Stimulated activated CD8-positive, alpha-beta memory T cell treated with anti-CD3 and anti-CD28 coated beads, Interleukin-12 subunit alpha, Interleukin-12 subunit beta, amount 100 ng/mL, for 24 hours (primary cell): ENCODE data around the gene LILRB2.
"Not testable (repeated sequence)": the region's sequence is repeated elsewhere in the genome, so short reads cannot be mapped to it uniquely, and the experiment has no call there.

Experiments
- DNase-seq: peaks from one replicate; pipeline ENCODE4 v3.0.0-alpha.2; 2020; ENCODE audit errors: extremely low read depth

The LILRB2 gene

DNA sequence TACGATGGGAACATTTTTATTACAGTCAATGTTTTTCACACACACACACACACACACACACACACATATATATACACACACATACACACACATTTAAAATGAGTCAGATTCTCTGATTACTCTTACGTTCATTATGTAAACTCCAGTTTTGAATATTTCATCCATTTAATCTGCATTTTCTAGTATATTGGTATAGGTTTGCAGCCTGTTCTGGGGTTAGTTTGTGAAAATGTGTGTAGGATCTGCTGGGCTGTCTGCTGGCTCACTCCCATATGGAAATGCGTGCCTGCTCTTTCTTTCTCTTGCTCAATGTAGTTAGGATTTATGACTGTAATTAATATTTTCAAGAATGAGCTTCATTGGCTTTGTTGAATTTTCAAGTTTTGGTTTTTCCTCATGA, 7.1 kb downstream of the LILRB2 start:
- no peak for DNase-seq

GRCh38 chr19:54272181-54272580, 8.7 kb downstream of the LILRB2 start:
- DNase-seq = not testable (repeated sequence)

DNA sequence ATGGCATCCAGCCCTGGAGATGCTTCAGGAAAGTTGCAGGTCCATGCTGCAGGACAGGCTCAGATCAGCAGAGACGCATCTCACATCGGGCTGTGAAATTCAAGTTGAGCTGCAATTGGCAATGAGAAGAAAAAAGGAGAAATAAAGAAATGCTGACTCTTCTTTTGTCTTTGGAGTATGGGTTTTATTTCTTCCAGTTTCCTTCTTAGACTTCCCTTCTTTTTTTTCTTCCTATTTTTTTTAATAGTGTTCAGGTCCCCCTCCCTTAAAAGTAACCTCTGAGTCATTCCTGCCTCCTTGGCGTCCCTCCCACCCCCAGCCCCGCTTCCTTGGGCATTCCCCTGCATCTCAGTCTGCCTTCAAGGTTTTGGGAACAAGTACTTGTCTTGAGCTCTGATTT, 9.3 kb downstream of the LILRB2 start:
- DNase-seq = not testable (repeated sequence)

GRCh38 chr19:54271106-54271505, 9.8 kb downstream of the LILRB2 start:
- no peak for DNase-seq

GRCh38 chr19:54268936-54269335, 12.0 kb downstream of the LILRB2 start:
- no peak for DNase-seq

DNA sequence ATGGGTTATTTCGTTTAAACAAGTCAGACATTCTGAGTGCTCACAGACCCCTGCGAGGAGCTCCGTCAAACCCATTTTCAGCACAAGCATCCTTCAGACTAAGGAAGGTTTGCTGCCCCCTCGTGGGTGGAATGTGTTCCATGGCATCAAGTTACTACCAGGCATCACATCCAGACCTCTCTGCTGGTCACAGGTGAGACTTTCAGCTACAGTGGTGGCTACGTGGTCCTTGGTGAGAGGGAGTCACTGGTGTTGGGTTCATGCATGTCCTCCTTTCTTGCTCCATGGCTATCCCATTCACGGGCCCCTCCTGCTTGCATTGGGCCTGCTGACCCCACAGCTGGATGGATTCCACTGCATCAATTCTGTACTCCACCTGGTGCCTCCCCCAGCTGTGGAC, 14.8 kb downstream of the LILRB2 start:
- DNase-seq = peak; percentile 31

GRCh38 chr19:54262470-54262869, 18.4 kb downstream of the LILRB2 start:
- DNase-seq = no peak

- DNase-seq = no peak
Observed at GRCh38 chr19:54262066-54262465, 18.8 kb downstream of the LILRB2 start.

DNA sequence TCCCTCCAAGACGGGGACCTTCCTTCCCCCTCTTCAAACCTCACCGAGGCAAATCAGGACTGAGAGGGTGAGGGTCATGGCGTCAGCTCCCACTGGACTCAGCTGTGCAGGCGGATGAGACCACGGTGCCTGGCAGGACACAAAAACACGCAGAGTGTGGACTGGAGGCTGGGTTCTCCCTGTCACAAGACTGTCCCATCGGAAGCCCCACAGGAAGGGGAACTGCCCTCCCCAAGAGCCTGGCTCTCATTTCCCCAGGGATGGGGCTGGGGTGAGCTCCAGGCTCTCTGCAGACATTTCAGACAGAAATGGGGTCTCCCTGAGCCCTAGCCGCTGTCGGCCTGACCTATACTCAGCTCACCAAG, 23.8 kb downstream of the LILRB2 start, which contains the start of gene LILRB5:
TSS of gene LILRB5 (minus strand) at position 158 of the 365 bp plus-strand sequence. CDS start at position 78, 80 bp downstream.
- DNase-seq = no peak

- DNase-seq = no peak
Observed at GRCh38 chr19:54256250-54257115, 24.4 kb downstream of the LILRB2 start.

- DNase-seq = no peak
Observed at GRCh38 chr19:54255105-54255775, 25.7 kb downstream of the LILRB2 start.

DNA sequence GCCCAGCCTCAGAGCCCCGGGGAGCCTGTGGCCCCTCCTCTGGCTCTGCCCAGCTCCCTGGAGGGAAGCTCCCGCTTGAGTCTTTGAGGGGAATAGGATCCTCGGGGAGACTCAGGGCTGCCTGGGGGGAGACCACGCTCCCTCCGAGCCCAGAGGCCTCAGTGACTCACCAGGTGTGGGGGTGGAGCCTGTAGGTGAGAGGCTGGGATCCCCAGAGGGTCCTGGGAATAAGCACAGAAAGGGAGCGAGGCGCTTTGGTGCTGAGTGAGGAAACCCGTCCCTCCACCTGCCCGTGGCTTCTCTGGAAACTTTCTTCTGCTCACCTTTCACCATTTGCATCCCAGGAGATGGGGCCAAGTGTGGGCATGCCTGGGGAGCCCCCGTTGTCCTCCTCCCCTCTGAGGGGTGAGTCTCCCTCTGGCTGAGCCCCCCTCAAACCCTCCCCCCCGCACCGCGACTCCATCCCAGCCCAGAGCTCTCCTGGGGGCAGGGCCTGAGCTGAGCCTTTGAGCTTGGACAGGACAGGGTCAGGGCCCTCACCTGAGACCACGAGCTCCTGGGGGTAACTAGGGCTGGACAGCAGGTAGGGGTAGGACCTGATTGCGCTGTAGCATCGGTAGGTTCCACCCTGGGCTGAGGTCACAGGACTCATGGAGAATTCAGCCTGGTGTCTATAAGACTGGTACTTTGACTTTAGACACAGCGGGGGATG, 26.6 kb downstream of the LILRB2 start:
- no peak for DNase-seq

GRCh38 chr19:54253331-54254194, 27.3 kb downstream of the LILRB2 start:
- DNase-seq = no peak

DNA sequence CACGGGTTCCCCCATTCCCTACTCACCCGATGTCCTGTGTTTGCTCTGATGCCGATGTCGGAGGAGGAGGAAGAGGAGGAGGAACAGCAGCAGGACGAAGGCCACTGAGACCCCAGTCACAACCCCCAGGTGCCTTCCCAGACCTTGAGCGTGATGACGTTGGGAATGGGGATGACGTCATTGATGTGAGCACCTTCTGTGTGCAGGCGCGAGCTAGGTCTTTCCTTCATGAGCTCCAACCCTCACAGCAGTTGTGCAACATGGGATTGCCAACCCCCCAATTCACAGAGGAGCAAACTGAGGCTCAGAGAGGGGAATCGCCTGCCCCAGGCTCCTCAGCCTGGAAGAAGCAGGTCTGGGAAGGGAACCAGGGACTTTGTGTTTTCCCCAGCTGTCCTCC, 28.1 kb downstream of the LILRB2 start:
- no peak for DNase-seq

DNA sequence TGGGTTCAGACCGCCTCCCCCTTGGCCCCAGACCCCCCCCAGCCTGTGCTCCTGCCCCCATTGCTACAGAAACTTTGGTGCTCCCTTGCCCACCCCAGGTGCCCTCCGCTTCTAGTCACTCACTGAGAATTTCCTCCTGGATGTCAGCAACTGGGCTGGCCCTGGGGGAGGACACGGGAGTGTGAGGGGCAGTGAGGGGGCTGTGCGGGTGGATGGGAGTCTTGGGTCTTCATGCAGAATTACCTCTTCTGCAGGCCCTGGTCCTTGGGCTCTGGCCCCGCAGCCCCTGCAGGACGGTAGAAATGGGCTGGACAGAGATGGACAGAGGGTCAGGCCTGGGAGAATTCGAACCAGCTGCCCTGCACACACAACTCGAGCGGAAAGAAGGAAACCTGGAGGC, 28.7 kb downstream of the LILRB2 start:
- DNase-seq = no peak

GRCh38 chr19:54248016-54248601, 32.8 kb downstream of the LILRB2 start:
- DNase-seq = no peak

GRCh38 chr19:54247106-54247930, 33.6 kb downstream of the LILRB2 start:
- DNase-seq = no peak

GRCh38 chr19:54245936-54246335, 35.0 kb downstream of the LILRB2 start:
- DNase-seq = no peak

- not testable (repeated sequence) for DNase-seq
Observed at GRCh38 chr19:54243809-54244208, 37.1 kb downstream of the LILRB2 start.

DNA sequence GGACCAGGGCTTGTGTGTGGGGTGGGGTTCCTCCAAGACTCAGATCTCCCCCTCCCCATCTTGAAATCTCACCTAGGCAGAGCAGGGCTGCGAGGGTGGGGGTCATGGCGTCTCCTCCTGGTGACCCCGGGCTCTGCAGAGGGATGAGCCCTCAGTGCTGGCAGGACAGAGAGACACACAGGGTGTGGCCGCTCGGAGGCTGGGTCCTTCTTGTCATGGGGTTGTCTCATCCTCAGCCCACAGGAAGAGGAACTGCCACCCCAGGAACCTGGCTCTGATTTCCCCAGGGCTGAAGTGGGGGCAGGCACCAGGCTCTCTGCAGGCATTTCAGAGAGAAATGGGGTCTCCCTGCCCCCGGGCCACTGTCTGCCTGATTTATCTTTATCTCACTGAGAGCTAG, 38.3 kb downstream of the LILRB2 start, which contains the start of gene LILRA6:
TSS of gene LILRA6 (minus strand) at position 145 of the 400 bp plus-strand sequence.
- not testable (repeated sequence) for DNase-seq
